ENCODE data around the gene HOXA3.

DNA sequence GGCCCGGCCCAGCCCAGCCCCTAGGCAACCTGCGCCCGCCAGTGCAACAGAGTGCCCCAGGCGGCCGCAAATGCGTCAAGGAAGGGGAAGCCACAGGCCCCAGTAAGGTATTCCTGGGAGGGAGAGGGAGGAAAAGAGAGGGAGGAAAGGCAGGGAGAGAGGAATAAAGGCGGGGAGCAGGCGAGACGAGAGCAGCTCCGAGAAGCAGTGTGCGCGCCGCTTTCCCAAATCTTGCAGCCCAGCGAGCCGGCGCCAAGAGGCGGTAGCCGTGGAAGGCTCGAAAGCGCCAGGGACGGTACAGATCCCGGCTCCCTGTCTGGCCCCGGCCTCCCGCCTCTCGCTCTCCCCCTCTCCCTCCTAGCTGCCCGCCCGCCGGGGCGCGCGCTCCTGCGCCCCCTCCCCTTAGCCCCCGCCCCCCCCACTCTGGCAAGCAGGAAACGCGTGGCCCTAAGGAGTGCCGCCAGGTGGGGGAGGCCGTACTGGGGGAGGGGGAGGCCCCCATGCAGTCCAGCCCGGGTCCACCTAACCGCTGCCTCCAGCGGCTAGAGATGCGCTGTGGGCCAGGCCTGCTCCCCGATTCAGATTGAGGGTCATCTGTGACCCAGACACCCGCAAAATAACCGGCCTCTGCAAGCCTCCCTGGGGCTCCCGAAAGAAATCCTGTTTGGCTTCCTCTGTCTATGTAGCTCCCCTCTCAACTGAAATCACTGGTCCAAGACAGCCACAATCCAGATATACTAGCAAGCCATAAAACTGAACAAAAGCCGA lies 17.5 kb upstream of the HOXA3 start:
- TF ChIP-seq, protein P1, sequence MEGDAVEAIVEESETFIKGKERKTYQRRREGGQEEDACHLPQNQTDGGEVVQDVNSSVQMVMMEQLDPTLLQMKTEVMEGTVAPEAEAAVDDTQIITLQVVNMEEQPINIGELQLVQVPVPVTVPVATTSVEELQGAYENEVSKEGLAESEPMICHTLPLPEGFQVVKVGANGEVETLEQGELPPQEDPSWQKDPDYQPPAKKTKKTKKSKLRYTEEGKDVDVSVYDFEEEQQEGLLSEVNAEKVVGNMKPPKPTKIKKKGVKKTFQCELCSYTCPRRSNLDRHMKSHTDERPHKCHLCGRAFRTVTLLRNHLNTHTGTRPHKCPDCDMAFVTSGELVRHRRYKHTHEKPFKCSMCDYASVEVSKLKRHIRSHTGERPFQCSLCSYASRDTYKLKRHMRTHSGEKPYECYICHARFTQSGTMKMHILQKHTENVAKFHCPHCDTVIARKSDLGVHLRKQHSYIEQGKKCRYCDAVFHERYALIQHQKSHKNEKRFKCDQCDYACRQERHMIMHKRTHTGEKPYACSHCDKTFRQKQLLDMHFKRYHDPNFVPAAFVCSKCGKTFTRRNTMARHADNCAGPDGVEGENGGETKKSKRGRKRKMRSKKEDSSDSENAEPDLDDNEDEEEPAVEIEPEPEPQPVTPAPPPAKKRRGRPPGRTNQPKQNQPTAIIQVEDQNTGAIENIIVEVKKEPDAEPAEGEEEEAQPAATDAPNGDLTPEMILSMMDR (conservative IDR thresholded peaks at IDR 0.05), result no peak
- no peak for TF ChIP-seq ZFX (IDR thresholded peaks at IDR 0.05)
